ENCODE data around the gene SERINC4.

- TF ChIP-seq POLR2A (IDR thresholded peaks at IDR 0.05; ENCODE audit: low read length) (no peak), GATA1 (IDR thresholded peaks at IDR 0.05; ENCODE audit: low read depth, low read length) (no peak)
Observed at GRCh38 chr15:43776101-43776717, 23.8 kb downstream of the SERINC4 start.
